OCI-LY7 (cell line): ENCODE measurements around the gene BACH2. TPM values are rescaled to one million over a fixed set of nuclear protein-coding genes. Genes with fewer than 3 reads are reported as not detected.

Experiments used
- BruUV-seq: library from RNA; stranded (reverse); fragments of 400-500 nt; replicated peaks from 2 replicates; lab custom pipeline; 2021; lab: Mats Ljungman, UMichigan
- CTCF ChIA-PET: fragments of 300-600 bp; sonication (Branson Sonifier 250); formaldehyde crosslinking; loops from one replicate; lab custom pipeline; 2022; ENCODE audit warnings: antibody characterized with exemption; ENCODE audit not compliant: unreplicated experiment; lab: Charles Lee
- POLR2A ChIA-PET: fragments of 300-600 bp; sonication (Branson Sonifier 250); formaldehyde crosslinking; loops from one replicate; lab custom pipeline; 2022; ENCODE audit warnings: antibody characterized with exemption; lab: Charles Lee
- DNase-seq: peaks from one replicate; pipeline ENCODE4 v3.0.0-alpha.2; 2015; ENCODE audit warnings: low spot score
- H2AFZ ChIP-seq: fragments of 200-600 bp; sonication (generic), shearing (Covaris generic); 2 replicates; pipeline ENCODE4 v1.6.1; 2014; ENCODE audit warnings: mild to moderate bottlenecking, antibody characterized with exemption, low read length, moderate library complexity
- H3K27ac ChIP-seq: fragments of 200-600 bp; sonication (generic); 2 replicates; pipeline ENCODE4 v1.5.1; 2014; ENCODE audit warnings: mixed run types, low read depth, mild to moderate bottlenecking, moderate library complexity, low read length, inconsistent platforms; ENCODE audit not compliant: poor library complexity, severe bottlenecking
- H3K36me3 ChIP-seq: fragments of 200-600 bp; sonication (generic); 2 replicates; pipeline ENCODE4 v1.6.1; 2014; ENCODE audit warnings: mild to moderate bottlenecking, antibody characterized with exemption, low read length, moderate library complexity, mixed read lengths; ENCODE audit not compliant: insufficient read depth
- H3K4me1 ChIP-seq: fragments of 200-600 bp; sonication (generic); 2 replicates; pipeline ENCODE4 v1.5.1; 2014; ENCODE audit warnings: mild to moderate bottlenecking, low read length; ENCODE audit not compliant: insufficient read depth, poor library complexity, severe bottlenecking
- H3K4me2 ChIP-seq: fragments of 200-600 bp; sonication (generic); 2 replicates; pipeline ENCODE4 v1.6.1; 2014; ENCODE audit warnings: mild to moderate bottlenecking, low read length
- H3K4me3 ChIP-seq: fragments of 200-600 bp; sonication (generic); 2 replicates; pipeline ENCODE4 v1.5.1; 2014; ENCODE audit warnings: mild to moderate bottlenecking, low read depth, low read length; ENCODE audit not compliant: poor library complexity, severe bottlenecking
- H3K79me2 ChIP-seq: fragments of 200-600 bp; sonication (generic); 2 replicates; pipeline ENCODE4 v1.6.1; 2016; ENCODE audit warnings: low read depth, mild to moderate bottlenecking, low read length, moderate library complexity, mixed read lengths; ENCODE audit not compliant: insufficient read depth
- H3K9me2 ChIP-seq: fragments of 200-600 bp; sonication (generic); 2 replicates; pipeline ENCODE4 v1.6.1; 2016; ENCODE audit warnings: mild to moderate bottlenecking, low read length, mixed read lengths; ENCODE audit not compliant: insufficient read depth
- H3K9me3 ChIP-seq: fragments of 200-600 bp; sonication (generic); 2 replicates; pipeline ENCODE4 v1.6.1; 2014; ENCODE audit warnings: mild to moderate bottlenecking, mixed run types, low read length, mixed read lengths
- H4K20me1 ChIP-seq: fragments of 200-600 bp; sonication (generic); 2 replicates; pipeline ENCODE4 v1.6.1; 2014; ENCODE audit warnings: mild to moderate bottlenecking, antibody characterized with exemption, low read length, moderate library complexity, mixed read lengths; ENCODE audit not compliant: insufficient read depth
- EZH2phosphoT487 ChIP-seq: fragments of 200-600 bp; sonication (generic); IDR thresholded peaks from 2 replicates; pipeline ENCODE4 v1.6.1; 2018; ENCODE audit warnings: low read depth, borderline replicate concordance, mild to moderate bottlenecking, mixed run types, antibody characterized with exemption, low read length, moderate library complexity, mixed read lengths
- intact Hi-C: fragments of 100-400 bp; cut with micrococcal nuclease; formaldehyde crosslinking; loops from one replicate; pipeline ENCODE4 v1.10.0; 2022; ENCODE audit not compliant: unreplicated experiment
- total RNA-seq, 2 experiments: library from RNA; depleted of rRNA in 1 of 2; stranded (reverse); fragments of >200 nt in 1 of 2; shearing (Covaris generic) in 1 of 2; gene quantifications; 2 replicates each; pipeline ENCODE4 v1.2.3, GENCODE V29; 2014 to 2022
- TF ChIP-seq, protein P1 (sequence below): fragments of 200-600 bp; sonication (generic); conservative IDR thresholded peaks from 2 replicates; pipeline ENCODE4 v1.5.1; 2014; ENCODE audit warnings: mild to moderate bottlenecking, antibody characterized with exemption, low read length, moderate library complexity, mixed read lengths

The BACH2 gene
- total RNA-seq, 2 experiments from 2014 or later, result 92.0 to 163 TPM

DNA sequence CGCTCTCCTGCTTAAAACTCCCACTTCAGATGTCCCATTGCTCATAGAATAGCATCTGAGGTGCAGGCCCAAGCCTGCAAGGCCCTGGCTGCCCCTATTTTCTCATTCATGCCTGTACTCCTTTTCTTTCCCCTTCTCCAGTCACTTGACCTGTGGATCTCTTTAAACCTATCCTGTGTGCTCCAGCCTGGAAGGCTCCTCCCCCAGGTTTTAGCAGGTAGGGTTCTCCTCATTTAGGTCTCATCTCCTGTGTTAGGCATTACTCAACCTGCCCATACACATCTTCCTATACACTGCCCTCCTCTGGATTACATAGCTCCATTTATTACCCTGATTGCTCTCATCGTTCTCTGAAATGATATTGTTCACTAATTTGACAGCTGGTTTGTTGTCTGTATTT lies 185.3 kb downstream of the BACH2 start:
- Histone ChIP-seq H3K9me3 (peaks cover 26% of the 10 kb centered on the region; the same call in 1 of the 2 replicates), H4K20me1 (no peaks in the 10 kb centered on the region; the same call in 1 of the 2 replicates), H2AFZ (no peak overlapping the region), H3K4me1 (peaks cover 23% of the 10 kb centered on the region), H3K36me3 (peaks cover 37% of the 10 kb centered on the region), H3K4me3 (no peak overlapping the region), H3K4me2 (no peak overlapping the region), H3K79me2 (peaks cover 80% of the 10 kb centered on the region), H3K9me2 (no peaks in the 10 kb centered on the region), H3K27ac (no peak overlapping the region)
- intact Hi-C loops, result no loop called here
- TF ChIP-seq, protein P1, sequence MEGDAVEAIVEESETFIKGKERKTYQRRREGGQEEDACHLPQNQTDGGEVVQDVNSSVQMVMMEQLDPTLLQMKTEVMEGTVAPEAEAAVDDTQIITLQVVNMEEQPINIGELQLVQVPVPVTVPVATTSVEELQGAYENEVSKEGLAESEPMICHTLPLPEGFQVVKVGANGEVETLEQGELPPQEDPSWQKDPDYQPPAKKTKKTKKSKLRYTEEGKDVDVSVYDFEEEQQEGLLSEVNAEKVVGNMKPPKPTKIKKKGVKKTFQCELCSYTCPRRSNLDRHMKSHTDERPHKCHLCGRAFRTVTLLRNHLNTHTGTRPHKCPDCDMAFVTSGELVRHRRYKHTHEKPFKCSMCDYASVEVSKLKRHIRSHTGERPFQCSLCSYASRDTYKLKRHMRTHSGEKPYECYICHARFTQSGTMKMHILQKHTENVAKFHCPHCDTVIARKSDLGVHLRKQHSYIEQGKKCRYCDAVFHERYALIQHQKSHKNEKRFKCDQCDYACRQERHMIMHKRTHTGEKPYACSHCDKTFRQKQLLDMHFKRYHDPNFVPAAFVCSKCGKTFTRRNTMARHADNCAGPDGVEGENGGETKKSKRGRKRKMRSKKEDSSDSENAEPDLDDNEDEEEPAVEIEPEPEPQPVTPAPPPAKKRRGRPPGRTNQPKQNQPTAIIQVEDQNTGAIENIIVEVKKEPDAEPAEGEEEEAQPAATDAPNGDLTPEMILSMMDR, result no peak
- no peak for TF ChIP-seq EZH2phosphoT487
- ChIA-PET POLR2A (interaction anchor here (0.9 kb wide), 1 partner anchor 11 kb away, joined by 3 read pairs; no protein-coding TSS in a partner anchor), CTCF (no interaction called here)
- no peak for DNase-seq
- BruUV-seq, result no TSS peak

DNA sequence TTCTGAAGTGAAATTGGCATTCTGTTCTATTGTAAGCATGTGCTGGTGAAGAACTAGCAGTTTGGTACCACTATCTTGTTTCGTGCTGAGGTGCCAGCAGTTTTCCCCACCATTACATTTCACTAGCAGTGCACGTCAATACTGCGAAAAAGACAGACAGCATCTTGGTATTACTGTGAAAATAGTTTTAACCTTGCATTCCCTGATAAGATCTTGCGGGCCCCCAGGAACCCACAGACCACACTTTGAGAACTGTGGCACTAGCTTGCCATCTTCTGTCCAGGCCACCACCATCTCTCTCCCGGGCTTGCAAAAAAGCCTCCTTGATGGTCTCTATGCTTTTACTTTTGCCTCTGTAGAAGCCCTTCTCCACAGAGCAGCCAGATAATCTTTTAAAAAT lies 185.7 kb downstream of the BACH2 start:
- Histone ChIP-seq H3K9me3 (peaks cover 25% of the 10 kb centered on the region; the same call in 1 of the 2 replicates), H3K4me2 (no peak overlapping the region), H2AFZ (no peak overlapping the region), H3K9me2 (no peaks in the 10 kb centered on the region), H4K20me1 (no peaks in the 10 kb centered on the region; the same call in 1 of the 2 replicates), H3K27ac (no peak overlapping the region), H3K36me3 (peaks cover 33% of the 10 kb centered on the region), H3K4me1 (peaks cover 27% of the 10 kb centered on the region), H3K4me3 (no peak overlapping the region), H3K79me2 (peaks cover 77% of the 10 kb centered on the region)
- ChIA-PET POLR2A (no interaction called here), CTCF (no interaction called here)
- TF ChIP-seq, protein P1, result no peak
- TF ChIP-seq EZH2phosphoT487, result no peak
- intact Hi-C loops, result no loop called here
- no peak for DNase-seq
- no TSS peak for BruUV-seq

DNA sequence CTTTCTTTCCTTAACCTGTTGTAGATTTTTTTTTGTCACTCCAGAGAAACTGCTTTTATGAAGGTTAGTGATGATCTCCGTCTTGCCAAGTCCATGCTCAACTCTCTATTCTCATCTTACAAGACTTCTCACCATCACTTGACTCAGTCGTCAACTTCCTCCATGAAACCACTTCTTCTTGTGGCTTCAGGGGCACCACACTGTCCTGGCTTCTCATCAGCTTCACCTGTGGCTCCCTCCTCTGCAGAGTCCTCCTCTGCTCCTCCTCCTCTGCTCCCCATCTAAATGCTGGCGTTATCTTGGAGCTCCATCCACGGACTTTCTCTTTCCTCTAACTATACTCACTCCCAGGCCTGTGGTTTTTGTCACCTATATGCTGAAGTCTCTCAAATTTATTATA lies 187.5 kb downstream of the BACH2 start:
- Histone ChIP-seq H3K27ac (no peak overlapping the region), H3K9me2 (no peaks in the 10 kb centered on the region), H3K4me3 (no peak overlapping the region), H2AFZ (no peak overlapping the region), H3K4me1 (peaks cover 34% of the 10 kb centered on the region), H3K79me2 (peaks cover 67% of the 10 kb centered on the region), H4K20me1 (no peaks in the 10 kb centered on the region; the same call in 1 of the 2 replicates), H3K4me2 (0 out of 2 replicates have a peak overlapping the region, but pooled peaks have one; percentile 4), H3K9me3 (peaks cover 11% of the 10 kb centered on the region; the same call in 1 of the 2 replicates), H3K36me3 (peaks cover 41% of the 10 kb centered on the region)
- no peak for DNase-seq
- no peak for TF ChIP-seq EZH2phosphoT487
- TF ChIP-seq, protein P1, result no peak
- CTCF ChIA-PET, result no interaction called here
- no TSS peak for BruUV-seq
- intact Hi-C loops, result no loop called here
- POLR2A ChIA-PET, result interaction anchor here (1.5 kb wide), 1 partner anchor 10 kb away, joined by 7 read pairs; no protein-coding TSS in a partner anchor
